Endodermal cell (in vitro differentiated cells): ENCODE measurements around the gene NGEF. TPM values are rescaled to one million over a fixed set of nuclear protein-coding genes. Genes with fewer than 3 reads are reported as not detected.
A peak's percentile ranks its signal among the peaks of the same experiment; 100 is the strongest.

Experiments
- DNase-seq: peaks from one replicate; pipeline ENCODE4 v3.0.0-alpha.2; 2017
- H3K27ac ChIP-seq: 2 replicates; pipeline ENCODE4 v1.5.1; 2013; ENCODE audit warnings: mild to moderate bottlenecking, low read depth, low read length, moderate library complexity
- H3K27me3 ChIP-seq: 2 replicates; pipeline ENCODE4 v1.6.1; 2013; ENCODE audit warnings: mild to moderate bottlenecking, low read length, moderate library complexity; ENCODE audit not compliant: insufficient read depth, control insufficient read depth, poor library complexity, severe bottlenecking
- H3K36me3 ChIP-seq: 2 replicates; pipeline ENCODE4 v1.7.0; 2013; ENCODE audit warnings: mild to moderate bottlenecking, low read length, moderate library complexity; ENCODE audit not compliant: control insufficient read depth, insufficient read depth
- H3K4me1 ChIP-seq: one replicate; pipeline ENCODE4 v1.7.0; 2013; ENCODE audit warnings: low read length; ENCODE audit not compliant: control insufficient read depth, insufficient read depth
- H3K4me3 ChIP-seq: 2 replicates; pipeline ENCODE4 v1.5.1; 2013; ENCODE audit warnings: mild to moderate bottlenecking, low read length, moderate library complexity
- H3K9ac ChIP-seq: 2 replicates; pipeline ENCODE4 v1.6.1; 2013; ENCODE audit warnings: mild to moderate bottlenecking, low read length, moderate library complexity; ENCODE audit not compliant: poor library complexity, severe bottlenecking; ENCODE audit errors: extremely low read depth
- H3K9me3 ChIP-seq: 2 replicates; pipeline ENCODE4 v1.6.1; 2013; ENCODE audit warnings: mild to moderate bottlenecking, low read length, moderate library complexity; ENCODE audit not compliant: control insufficient read depth
- H3K27ac Mint-ChIP-seq: 2 replicates; pipeline ENCODE4 v1.8.0; 2020; ENCODE audit warnings: mixed read lengths
- H3K27me3 Mint-ChIP-seq: 2 replicates; pipeline ENCODE4 v1.8.0; 2021; ENCODE audit warnings: mild to moderate bottlenecking, mixed read lengths; ENCODE audit not compliant: insufficient read depth
- H3K36me3 Mint-ChIP-seq: 2 replicates; pipeline ENCODE4 v1.8.0; 2020; ENCODE audit warnings: low read depth, mixed read lengths
- H3K4me1 Mint-ChIP-seq: 2 replicates; pipeline ENCODE4 v1.8.0; 2020; ENCODE audit warnings: mixed read lengths
- H3K4me3 Mint-ChIP-seq: 2 replicates; pipeline ENCODE4 v1.8.0; 2020; ENCODE audit warnings: mild to moderate bottlenecking, moderate library complexity, mixed read lengths
- H3K9me3 Mint-ChIP-seq: 2 replicates; pipeline ENCODE4 v1.8.0; 2020; ENCODE audit warnings: mild to moderate bottlenecking, mixed read lengths
- WGBS, 2 experiments: methylation state at CpG; one replicate each; pipeline versions ENCODE4 v1.1.5 to v1.1.7; 2013; ENCODE audit warnings: missing lambda C conversion rate in 2 of 2, mixed read lengths in 1 of 2; ENCODE audit not compliant: insufficient coverage in 1 of 2, insufficient read length in 1 of 2; 5-methylcytosine and 5-hydroxymethylcytosine counted together
- total RNA-seq, 2 donors: library from RNA; stranded (reverse); fragmentation: NEBNext Ultra II Directional in 1 of 2; extraction: Animal tissue kit (Norgen Biotek cat#: 25700) in 1 of 2; gene quantifications; 2 replicates in 1 of 2; 3 replicates in 1 of 2; pipeline ENCODE4 v1.2.1, GENCODE V29; 2021
- TF ChIP-seq, protein P1 (sequence below): fragments of 200-600 bp; sonication (generic); conservative IDR thresholded peaks from 2 replicates; pipeline ENCODE4 v1.5.0; 2021; ENCODE audit warnings: antibody characterized with exemption, mild to moderate bottlenecking

NGEF gene
- total RNA-seq, 2 donors from 2014 or later = 1.8 to 2.9 TPM

DNA sequence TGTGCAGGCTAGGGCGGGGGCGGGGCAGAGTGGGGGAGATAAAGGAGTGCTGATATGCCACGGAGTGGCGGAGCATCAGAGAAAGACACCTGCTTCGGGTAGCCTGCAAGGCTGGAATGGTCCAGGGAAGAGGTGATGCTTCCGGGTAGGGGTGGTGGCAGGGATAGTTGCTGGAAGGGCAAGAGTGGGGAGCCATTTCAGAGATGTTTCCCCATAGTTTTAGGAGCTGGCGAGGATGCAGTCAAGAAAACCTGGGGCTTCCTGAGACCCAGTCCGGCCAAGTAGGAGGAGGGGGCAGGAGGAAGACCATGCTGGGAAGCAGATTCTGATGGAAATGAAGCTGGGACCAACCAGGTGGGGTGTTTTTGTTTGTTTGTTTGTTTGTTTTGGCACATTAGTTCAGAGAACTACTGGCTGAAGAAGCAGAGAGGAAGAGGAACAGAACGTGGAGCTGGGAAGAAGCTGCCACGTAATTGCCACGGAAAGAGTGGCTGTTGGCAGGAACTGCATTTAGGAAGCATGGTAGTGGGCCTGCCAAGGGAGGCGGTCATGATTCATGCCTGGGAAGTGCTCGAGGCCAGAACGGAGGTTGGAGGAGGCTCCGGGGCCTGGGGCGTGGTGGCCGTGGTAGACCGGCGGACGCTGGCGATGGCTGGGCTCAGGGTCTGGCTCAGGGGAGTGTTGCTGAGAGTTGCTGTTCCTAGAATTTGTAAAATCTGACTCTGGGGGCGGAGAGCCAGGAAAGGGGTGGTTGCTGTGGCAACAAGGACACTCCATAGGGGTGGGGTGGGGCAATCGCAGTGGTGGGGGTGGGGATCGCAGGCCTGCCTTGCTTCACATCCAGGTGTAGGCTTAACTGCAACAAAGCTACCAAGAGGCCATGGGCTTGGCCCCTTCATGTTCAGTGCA is 38.4 kb upstream of the NGEF start:
- Histone ChIP-seq H3K4me3 (no peak overlapping the region), H3K27ac (no peak overlapping the region), H3K27me3 (peaks cover 18% of the 10 kb centered on the region), H3K9me3 (no peaks in the 10 kb centered on the region), H3K4me1 (no peaks in the 10 kb centered on the region), H3K36me3 (no peaks in the 10 kb centered on the region), H3K9ac (no peak overlapping the region)
- H3K27ac Mint-ChIP-seq = peak overlapping the region; percentile 33
- H3K36me3 Mint-ChIP-seq = no peaks in the 10 kb centered on the region
- WGBS, 2 experiments = 41% methylated on average over 15 to 24 of the region's 24 CpGs
- peak; percentile 91 for DNase-seq
- H3K4me1 Mint-ChIP-seq = peaks cover 25% of the 10 kb centered on the region
- no peaks in the 10 kb centered on the region for H3K9me3 Mint-ChIP-seq
- H3K4me3 Mint-ChIP-seq = peak overlapping the region; percentile 48
- TF ChIP-seq, protein P1, sequence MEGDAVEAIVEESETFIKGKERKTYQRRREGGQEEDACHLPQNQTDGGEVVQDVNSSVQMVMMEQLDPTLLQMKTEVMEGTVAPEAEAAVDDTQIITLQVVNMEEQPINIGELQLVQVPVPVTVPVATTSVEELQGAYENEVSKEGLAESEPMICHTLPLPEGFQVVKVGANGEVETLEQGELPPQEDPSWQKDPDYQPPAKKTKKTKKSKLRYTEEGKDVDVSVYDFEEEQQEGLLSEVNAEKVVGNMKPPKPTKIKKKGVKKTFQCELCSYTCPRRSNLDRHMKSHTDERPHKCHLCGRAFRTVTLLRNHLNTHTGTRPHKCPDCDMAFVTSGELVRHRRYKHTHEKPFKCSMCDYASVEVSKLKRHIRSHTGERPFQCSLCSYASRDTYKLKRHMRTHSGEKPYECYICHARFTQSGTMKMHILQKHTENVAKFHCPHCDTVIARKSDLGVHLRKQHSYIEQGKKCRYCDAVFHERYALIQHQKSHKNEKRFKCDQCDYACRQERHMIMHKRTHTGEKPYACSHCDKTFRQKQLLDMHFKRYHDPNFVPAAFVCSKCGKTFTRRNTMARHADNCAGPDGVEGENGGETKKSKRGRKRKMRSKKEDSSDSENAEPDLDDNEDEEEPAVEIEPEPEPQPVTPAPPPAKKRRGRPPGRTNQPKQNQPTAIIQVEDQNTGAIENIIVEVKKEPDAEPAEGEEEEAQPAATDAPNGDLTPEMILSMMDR = no peak
- peaks cover 41% of the 10 kb centered on the region for H3K27me3 Mint-ChIP-seq

DNA sequence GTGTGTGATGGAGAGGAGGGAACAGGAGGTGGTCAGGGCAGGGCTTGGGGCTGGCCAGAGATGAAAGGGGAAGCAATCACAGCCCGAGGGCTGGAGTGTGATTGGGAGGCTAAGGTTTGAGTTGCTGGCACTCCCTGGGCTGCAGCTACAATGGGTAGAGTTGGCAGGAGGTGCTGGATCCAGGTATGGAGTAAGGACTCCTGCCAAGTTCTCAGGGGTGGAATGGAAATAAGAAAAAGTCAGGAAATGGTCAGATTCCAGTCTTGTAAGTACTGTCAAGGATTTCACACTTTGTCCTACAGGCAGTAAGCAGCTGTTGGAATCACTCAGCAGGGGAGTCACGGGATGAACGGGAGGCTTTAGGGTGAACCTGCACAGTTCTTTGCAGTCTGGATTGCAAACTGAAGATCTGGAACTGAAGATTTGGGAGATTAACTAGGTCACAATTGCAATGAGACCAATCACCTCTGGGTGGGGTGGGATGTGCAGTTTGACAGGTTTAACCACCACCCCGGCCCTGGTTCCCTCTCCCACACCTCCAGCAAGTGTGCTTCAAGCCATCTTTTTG is 36.2 kb upstream of the NGEF start:
- Mint-ChIP-seq H3K4me3 (no peak overlapping the region), H3K36me3 (no peaks in the 10 kb centered on the region), H3K27ac (no peak overlapping the region), H3K27me3 (peaks cover 28% of the 10 kb centered on the region), H3K4me1 (peaks cover 25% of the 10 kb centered on the region), H3K9me3 (no peaks in the 10 kb centered on the region)
- peak; percentile 42 for DNase-seq
- Histone ChIP-seq H3K36me3 (no peaks in the 10 kb centered on the region), H3K9me3 (no peaks in the 10 kb centered on the region), H3K27ac (no peak overlapping the region), H3K27me3 (peaks cover 14% of the 10 kb centered on the region), H3K4me1 (no peaks in the 10 kb centered on the region), H3K4me3 (no peak overlapping the region), H3K9ac (no peak overlapping the region)
- TF ChIP-seq, protein P1 = peak; percentile 24
- 48 to 76% methylated on average over 3 to 4 of the region's 4 CpGs for WGBS, 2 experiments

DNA sequence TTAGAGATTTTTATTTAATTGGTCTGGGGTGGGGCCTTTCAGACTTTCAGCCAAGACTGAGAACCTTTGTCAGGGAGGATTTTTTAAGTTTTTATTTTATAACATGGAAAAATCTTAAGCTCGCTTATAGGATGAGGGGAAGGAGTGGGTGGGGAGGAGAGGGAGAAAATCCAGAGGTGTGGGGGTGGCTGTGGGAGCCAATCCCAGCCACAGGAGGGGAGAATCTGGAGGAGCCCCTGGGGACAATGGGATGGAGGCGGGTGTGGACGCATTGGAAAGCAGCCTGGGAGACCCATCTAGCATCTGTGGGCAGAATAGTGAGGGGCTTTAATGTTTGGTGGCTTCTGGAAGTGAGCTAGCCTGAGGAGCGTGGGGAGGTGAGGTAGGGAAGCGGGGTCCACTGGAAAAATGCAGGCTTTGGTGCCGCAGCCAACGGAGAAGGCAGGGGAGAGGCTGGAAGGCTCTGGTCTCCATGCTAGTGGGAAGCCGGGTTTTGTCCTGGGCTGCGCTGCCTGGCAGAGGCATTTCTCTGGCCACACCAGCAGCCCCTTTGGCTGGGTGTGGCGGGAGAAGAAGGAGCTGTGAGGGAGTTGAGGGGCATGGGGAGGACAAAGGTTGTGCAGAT is 35.6 kb upstream of the NGEF start:
- H3K27ac ChIP-seq = no peak overlapping the region
- Mint-ChIP-seq H3K4me3 (no peak overlapping the region), H3K27me3 (peaks cover 22% of the 10 kb centered on the region), H3K4me1 (peaks cover 23% of the 10 kb centered on the region), H3K36me3 (no peaks in the 10 kb centered on the region), H3K9me3 (no peaks in the 10 kb centered on the region), H3K27ac (no peak overlapping the region)
- no peaks in the 10 kb centered on the region for H3K4me1 ChIP-seq
- no peak overlapping the region for H3K9ac ChIP-seq
- H3K27me3 ChIP-seq = peaks cover 13% of the 10 kb centered on the region
- WGBS, 2 experiments = 77 to 85% methylated on average over 5 to 10 of the region's 10 CpGs
- no peaks in the 10 kb centered on the region for H3K36me3 ChIP-seq
- DNase-seq = peak; percentile 40
- H3K4me3 ChIP-seq = no peak overlapping the region
- TF ChIP-seq, protein P1 = no peak
- H3K9me3 ChIP-seq = no peaks in the 10 kb centered on the region
